ENCODE results near the gene CLEC18B.
"Not testable (repeated sequence)": the region's sequence is repeated elsewhere in the genome, so short reads cannot be mapped to it uniquely, and the experiment has no call there.

CLEC18B gene

GRCh38 chr16:74420612-74421481 is at the start of gene CLEC18B:
Gene CLEC18B (minus strand): TSS chr16:74421478. CDS start chr16:74421270, 208 bp downstream.
- DNase-seq (ENCODE audit: low spot score): not testable (repeated sequence)

- no peak for DNase-seq (ENCODE audit: low spot score)
Observed at GRCh38 chr16:74469946-74470478, 48.7 kb upstream of the CLEC18B start.

- no peak for DNase-seq (ENCODE audit: low spot score)
Observed at GRCh38 chr16:74468807-74469525, 47.7 kb upstream of the CLEC18B start.

- DNase-seq (ENCODE audit: low spot score): no peak
Observed at GRCh38 chr16:74466872-74467271, 45.6 kb upstream of the CLEC18B start.

- no peak for DNase-seq (ENCODE audit: low spot score)
Observed at GRCh38 chr16:74465851-74466685, 44.8 kb upstream of the CLEC18B start.

- no peak for DNase-seq (ENCODE audit: low spot score)
Observed at GRCh38 chr16:74465281-74465680, 44.0 kb upstream of the CLEC18B start.

GRCh38 chr16:74463888-74464287 is 42.6 kb upstream of the CLEC18B start:
- DNase-seq (ENCODE audit: low spot score): no peak

- DNase-seq (ENCODE audit: low spot score): no peak
Observed at GRCh38 chr16:74462361-74462760, 41.1 kb upstream of the CLEC18B start.

GRCh38 chr16:74461826-74462225 is 40.5 kb upstream of the CLEC18B start:
- DNase-seq (ENCODE audit: low spot score): no peak

- DNase-seq (ENCODE audit: low spot score): no peak
Observed at GRCh38 chr16:74460542-74460941, 39.3 kb upstream of the CLEC18B start.

- no peak for DNase-seq (ENCODE audit: low spot score)
Observed at GRCh38 chr16:74456290-74456625, 35.0 kb upstream of the CLEC18B start.

- no peak for DNase-seq (ENCODE audit: low spot score)
Observed at GRCh38 chr16:74455619-74456289, 34.5 kb upstream of the CLEC18B start.

- DNase-seq (ENCODE audit: low spot score): no peak
Observed at GRCh38 chr16:74455213-74455612, 33.9 kb upstream of the CLEC18B start.

GRCh38 chr16:74451951-74452758 is 30.9 kb upstream of the CLEC18B start:
- DNase-seq (ENCODE audit: low spot score): no peak

- DNase-seq (ENCODE audit: low spot score): no peak
Observed at GRCh38 chr16:74450967-74451760, 29.9 kb upstream of the CLEC18B start.

GRCh38 chr16:74450236-74450635 is 29.0 kb upstream of the CLEC18B start:
- DNase-seq (ENCODE audit: low spot score): no peak

- no peak for DNase-seq (ENCODE audit: low spot score)
Observed at GRCh38 chr16:74449470-74449869, 28.2 kb upstream of the CLEC18B start.

- no peak for DNase-seq (ENCODE audit: low spot score)
Observed at GRCh38 chr16:74448990-74449389, 27.7 kb upstream of the CLEC18B start.

GRCh38 chr16:74447578-74447977 is 26.3 kb upstream of the CLEC18B start:
- DNase-seq (ENCODE audit: low spot score): no peak

GRCh38 chr16:74446866-74447265 is 25.6 kb upstream of the CLEC18B start:
- DNase-seq (ENCODE audit: low spot score): no peak

Data from left forelimb (tissue), 1 donor.